CD14-positive monocyte (primary cell): ENCODE data around the gene CCDC186. TPM values are rescaled to one million over a fixed set of nuclear protein-coding genes. Genes with fewer than 3 reads are reported as not detected.

Experiments used
- DNase-seq, 3 donors: peaks; one replicate each; pipeline ENCODE4 v3.0.0-alpha.2; 2011 to 2022
- H2AFZ ChIP-seq: 2 replicates; pipeline ENCODE4 v1.6.0; 2012; ENCODE audit warnings: mild to moderate bottlenecking, low read depth, low read length, inconsistent platforms; ENCODE audit not compliant: insufficient read depth, poor library complexity, severe bottlenecking
- H3K27ac ChIP-seq, 2 donors: 1 replicate in 1 of 2; 2 replicates in 1 of 2; pipeline ENCODE4 v1.5.1; 2012 to 2013; ENCODE audit warnings: low read length in 2 of 2, control low read depth in 1 of 2, inconsistent platforms in 1 of 2, low read depth in 1 of 2, mild to moderate bottlenecking in 1 of 2
- H3K27me3 ChIP-seq, 2 donors: one replicate each; pipeline versions ENCODE4 v1.6.0 to v1.6.1; 2011 to 2013; ENCODE audit warnings: low read length in 2 of 2; ENCODE audit not compliant: control insufficient read depth in 2 of 2, insufficient read depth in 2 of 2
- H3K36me3 ChIP-seq, 2 donors: replicated peaks in 1 of 2; 1 replicate in 1 of 2; 2 replicates in 1 of 2; pipeline versions ENCODE4 v1.5.1 to v1.6.1; 2012 to 2013; ENCODE audit warnings: low read length in 2 of 2, control low read depth in 1 of 2, inconsistent platforms in 1 of 2, mild to moderate bottlenecking in 1 of 2; ENCODE audit not compliant: insufficient read depth in 2 of 2, control insufficient read depth in 1 of 2
- H3K4me1 ChIP-seq, 2 donors: 1 replicate in 1 of 2; 2 replicates in 1 of 2; pipeline versions ENCODE4 v1.5.1 to v1.6.1; 2012 to 2013; ENCODE audit warnings: low read length in 2 of 2, control low read depth in 1 of 2, inconsistent platforms in 1 of 2, mild to moderate bottlenecking in 1 of 2, moderate library complexity in 1 of 2; ENCODE audit not compliant: insufficient read depth in 2 of 2, control insufficient read depth in 1 of 2
- H3K4me2 ChIP-seq: replicated peaks from 2 replicates; pipeline ENCODE3; 2012; ENCODE audit warnings: low read length, moderate library complexity, mild to moderate bottlenecking; ENCODE audit not compliant: poor library complexity, severe bottlenecking; ENCODE audit errors: extremely low read depth
- H3K4me3 ChIP-seq, 3 experiments: fragments of 200-600 bp in 1 of 3; sonication (generic) in 1 of 3; replicated peaks in 1 of 3; 1 replicate in 2 of 3; 2 replicates in 1 of 3; pipeline ENCODE4 v1.5.1; 2011 to 2013; ENCODE audit warnings: low read length in 3 of 3, mild to moderate bottlenecking in 3 of 3, control low read depth in 2 of 3, low read depth in 2 of 3, inconsistent platforms in 1 of 3, moderate library complexity in 1 of 3
- H3K79me2 ChIP-seq: 2 replicates; pipeline ENCODE4 v1.6.0; 2012; ENCODE audit warnings: mild to moderate bottlenecking, control low read depth, inconsistent platforms, low read length, moderate library complexity; ENCODE audit not compliant: insufficient read depth
- H3K9ac ChIP-seq: 2 replicates; pipeline ENCODE4 v1.6.0; 2017; ENCODE audit warnings: low read length, mild to moderate bottlenecking; ENCODE audit not compliant: insufficient read depth, poor library complexity, severe bottlenecking
- H3K9me3 ChIP-seq, 2 donors: replicated peaks in 1 of 2; 1 replicate in 1 of 2; 2 replicates in 1 of 2; pipeline versions ENCODE4 v1.5.1 to v1.6.1; 2012 to 2013; ENCODE audit warnings: low read length in 2 of 2, control low read depth in 1 of 2; ENCODE audit not compliant: control insufficient read depth in 1 of 2, insufficient read depth in 1 of 2
- H4K20me1 ChIP-seq: 2 replicates; pipeline ENCODE4 v1.6.0; 2012; ENCODE audit warnings: mild to moderate bottlenecking, low read length, control low read depth, moderate library complexity; ENCODE audit not compliant: insufficient read depth
- H3K27ac Mint-ChIP-seq, 7 donors: one replicate each; pipeline ENCODE4 v1.8.0; 2020; ENCODE audit warnings: mild to moderate bottlenecking in 7 of 7, mixed read lengths in 7 of 7, moderate library complexity in 6 of 7, inconsistent platforms in 2 of 7
- H3K27me3 Mint-ChIP-seq, 3 donors: one replicate each; pipeline ENCODE4 v1.8.0; 2021 to 2022; ENCODE audit warnings: low read depth in 3 of 3, mild to moderate bottlenecking in 3 of 3, mixed read lengths in 3 of 3, moderate library complexity in 3 of 3, inconsistent platforms in 1 of 3
- H3K36me3 Mint-ChIP-seq, 2 donors: one replicate each; pipeline ENCODE4 v1.8.0; 2020; ENCODE audit warnings: mixed read lengths in 2 of 2, inconsistent platforms in 1 of 2, mild to moderate bottlenecking in 1 of 2
- H3K4me1 Mint-ChIP-seq: one replicate; pipeline ENCODE4 v1.8.0; 2020; ENCODE audit warnings: mild to moderate bottlenecking, mixed read lengths
- H3K4me3 Mint-ChIP-seq, 2 donors: one replicate each; pipeline ENCODE4 v1.8.0; 2020; ENCODE audit warnings: mild to moderate bottlenecking in 2 of 2, mixed read lengths in 2 of 2, moderate library complexity in 1 of 2
- H3K9me3 Mint-ChIP-seq, 7 donors: one replicate each; pipeline ENCODE4 v1.8.0; 2020 to 2022; ENCODE audit warnings: mixed read lengths in 7 of 7, mild to moderate bottlenecking in 6 of 7, moderate library complexity in 6 of 7, inconsistent platforms in 2 of 7
- CTCF ChIP-seq: fragments of 200-600 bp; IDR thresholded peaks from one replicate; pipeline ENCODE4 v1.8.0; 2022; ENCODE audit warnings: antibody characterized with exemption, mild to moderate bottlenecking
- WGBS: methylation state at CpG from one replicate; pipeline ENCODE4 v1.1.5; 2013; ENCODE audit warnings: missing lambda C conversion rate; ENCODE audit not compliant: insufficient coverage; 5-methylcytosine and 5-hydroxymethylcytosine counted together
- intact Hi-C, 2 donors: fragments of 100-400 bp; cut with micrococcal nuclease; formaldehyde crosslinking; loops; one replicate each; pipeline versions ENCODE4 v1.15.0 to v1.15.1; 2023
- polyA plus RNA-seq, 3 donors: library from polyadenylated mRNA; depleted of rRNA in 1 of 3; unstranded in 2 of 3; stranded (reverse) in 1 of 3; fragments of 300-500 nt in 2 of 3; fragments of >200 nt in 1 of 3; fragmentation: Illumina TruSeq in 2 of 3; gene quantifications; 1 replicate in 2 of 3; 2 replicates in 1 of 3; pipeline ENCODE4 v1.2.3, GENCODE V29; 2012 to 2021

Gene CCDC186
- polyA plus RNA-seq, 3 donors: 6.9 to 9.8 (median 8.9) TPM

- no peak for DNase-seq
- Histone ChIP-seq H3K36me3 (no peaks in the 10 kb centered on the region), H3K4me1 (peaks cover 23 to 36% of the 10 kb centered on the region in 2 donors), H3K9me3 (no peaks in the 10 kb centered on the region), H3K4me2 (no peak overlapping the region), H3K4me3 (no peak overlapping the region), H3K27ac (no peak overlapping the region), H3K27me3 (no peaks in the 10 kb centered on the region), H3K9ac (no peak overlapping the region), H4K20me1 (no peaks in the 10 kb centered on the region), H3K79me2 (no peaks in the 10 kb centered on the region), H2AFZ (no peak overlapping the region)
- TF ChIP-seq CTCF: no peak
- H3K36me3 Mint-ChIP-seq: no peaks in the 10 kb centered on the region
- H3K9me3 Mint-ChIP-seq: peaks cover 0 to 3% (median 0%) of the 10 kb centered on the region in 7 donors
- WGBS: 100% methylated on average over 2 of the region's 6 CpGs
- H3K27ac Mint-ChIP-seq: no peak overlapping the region
- peaks cover 0 to 6% (median 3%) of the 10 kb centered on the region in 3 donors for H3K27me3 Mint-ChIP-seq
- peaks cover 47% of the 10 kb centered on the region for H3K4me1 Mint-ChIP-seq
- no peak overlapping the region for H3K4me3 Mint-ChIP-seq
- intact Hi-C loops: no loop called here
These were observed 98.9 kb downstream of the CCDC186 start for GRCh38 chr10:114075093-114075492.

GRCh38 chr10:114073395-114074186 is 100.4 kb downstream of the CCDC186 start:
- H3K27me3 Mint-ChIP-seq: peaks cover 0 to 4% (median 3%) of the 10 kb centered on the region in 3 donors
- no peaks in the 10 kb centered on the region for H3K79me2 ChIP-seq
- H3K4me1 Mint-ChIP-seq: peaks cover 46% of the 10 kb centered on the region
- H3K4me3 Mint-ChIP-seq: no peak overlapping the region
- no peaks in the 10 kb centered on the region for H3K27me3 ChIP-seq
- no peak for TF ChIP-seq CTCF
- no peaks in the 10 kb centered on the region for H4K20me1 ChIP-seq
- no peak overlapping the region for H3K27ac ChIP-seq
- no peaks in the 10 kb centered on the region for H3K36me3 ChIP-seq
- peaks cover 0 to 3% (median 0%) of the 10 kb centered on the region in 7 donors for H3K9me3 Mint-ChIP-seq
- H3K9ac ChIP-seq: no peak overlapping the region
- H2AFZ ChIP-seq: no peak overlapping the region
- intact Hi-C loops: no loop called here
- DNase-seq: no peak
- no peak overlapping the region for H3K4me2 ChIP-seq
- H3K4me1 ChIP-seq: peaks cover 23 to 38% of the 10 kb centered on the region in 2 donors
- no peak overlapping the region for H3K4me3 ChIP-seq
- H3K27ac Mint-ChIP-seq: no peak overlapping the region
- no peaks in the 10 kb centered on the region for H3K36me3 Mint-ChIP-seq
- WGBS: 50% methylated on average over 8 of the region's 14 CpGs
- no peaks in the 10 kb centered on the region for H3K9me3 ChIP-seq
